HT1080 (cell line): ENCODE results near the gene TFR2. TPM values are rescaled to one million over a fixed set of nuclear protein-coding genes. Genes with fewer than 3 reads are reported as not detected.

Source experiments
- DNase-seq: peaks from one replicate; pipeline ENCODE4 v3.0.0-alpha.2; 2015; ENCODE audit warnings: low read depth
- polyA plus RNA-seq, 2 experiments: library from polyadenylated mRNA; depleted of rRNA; stranded (reverse); fragments of >200 nt; gene quantifications; 2 replicates each; pipeline ENCODE4 v1.2.3, GENCODE V29; 2015
- total RNA-seq: library from RNA; depleted of rRNA; stranded (reverse); fragments of >200 nt; shearing (Covaris generic); gene quantifications from 2 replicates; pipeline ENCODE4 v1.2.3, GENCODE V29; 2014; rRNA removed

TFR2 gene
- not detected in 2 replicates for total RNA-seq
- polyA plus RNA-seq (2015; cell fraction: cytosol; rRNA removed), result not detected in 2 replicates
- not detected in 2 replicates for polyA plus RNA-seq (2015; cell fraction: nucleus; rRNA removed)

GRCh38 chr7:100641463-100641859 lies at the start of gene TFR2:
Gene TFR2 (minus strand): TSS chr7:100641552. CDS start chr7:100641509, 43 bp downstream.
- no peak for DNase-seq

GRCh38 chr7:100689230-100690135 lies 48.1 kb upstream of the TFR2 start:
- DNase-seq, result no peak

GRCh38 chr7:100688326-100688860 lies 47.0 kb upstream of the TFR2 start:
- DNase-seq, result no peak

- DNase-seq, result no peak
Measured at GRCh38 chr7:100687751-100688300, 46.5 kb upstream of the TFR2 start.

GRCh38 chr7:100687261-100687660 lies 45.9 kb upstream of the TFR2 start:
- DNase-seq, result no peak

GRCh38 chr7:100686822-100687211 lies 45.5 kb upstream of the TFR2 start:
- no peak for DNase-seq

GRCh38 chr7:100686201-100686821 lies 45.0 kb upstream of the TFR2 start:
- DNase-seq, result no peak

GRCh38 chr7:100685631-100686145 lies 44.3 kb upstream of the TFR2 start:
- DNase-seq, result no peak

GRCh38 chr7:100685049-100685605 lies 43.8 kb upstream of the TFR2 start:
- no peak for DNase-seq

- no peak for DNase-seq
Measured at GRCh38 chr7:100684534-100685042, 43.2 kb upstream of the TFR2 start.

- no peak for DNase-seq
Measured at GRCh38 chr7:100683659-100684533, 42.5 kb upstream of the TFR2 start.

GRCh38 chr7:100682991-100683658 lies 41.8 kb upstream of the TFR2 start:
- DNase-seq, result no peak

GRCh38 chr7:100682228-100682741 lies 40.9 kb upstream of the TFR2 start:
- DNase-seq, result no peak

GRCh38 chr7:100681491-100682227 lies 40.3 kb upstream of the TFR2 start:
- DNase-seq, result no peak

GRCh38 chr7:100680576-100681271 lies 39.4 kb upstream of the TFR2 start:
- no peak for DNase-seq

- no peak for DNase-seq
Measured at GRCh38 chr7:100679927-100680575, 38.7 kb upstream of the TFR2 start.
